GM19372 (cell line): ENCODE measurements around the gene DSCAML1.

Source experiments
- ATAC-seq: cut with Tn5 transposase; IDR thresholded peaks from one replicate; pipeline ENCODE4 v1.9.1; 2021; ENCODE audit warnings: mild to moderate bottlenecking, low read depth, moderate library complexity; ENCODE audit not compliant: unreplicated experiment

Gene DSCAML1

DNA sequence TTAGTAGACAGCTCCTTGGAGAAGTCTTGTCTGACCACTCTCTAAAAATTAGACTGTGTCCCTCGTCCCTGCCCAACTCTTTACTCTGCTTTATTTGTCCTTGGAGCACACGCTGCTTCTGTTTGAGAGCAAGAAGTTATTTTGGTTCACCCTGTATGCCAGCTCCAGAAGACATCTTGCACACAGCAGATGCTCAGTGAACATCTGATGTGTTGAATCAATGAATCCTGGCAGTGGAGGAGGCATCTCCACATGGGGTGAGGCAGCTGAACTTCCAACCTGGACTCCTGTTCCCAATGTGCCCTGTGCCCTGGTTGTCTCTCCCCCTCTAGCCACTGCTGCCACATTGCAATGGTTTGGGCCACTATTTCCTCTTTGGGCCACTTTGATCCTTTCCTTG, 255.8 kb downstream of the DSCAML1 start:
- no peak for ATAC-seq

DNA sequence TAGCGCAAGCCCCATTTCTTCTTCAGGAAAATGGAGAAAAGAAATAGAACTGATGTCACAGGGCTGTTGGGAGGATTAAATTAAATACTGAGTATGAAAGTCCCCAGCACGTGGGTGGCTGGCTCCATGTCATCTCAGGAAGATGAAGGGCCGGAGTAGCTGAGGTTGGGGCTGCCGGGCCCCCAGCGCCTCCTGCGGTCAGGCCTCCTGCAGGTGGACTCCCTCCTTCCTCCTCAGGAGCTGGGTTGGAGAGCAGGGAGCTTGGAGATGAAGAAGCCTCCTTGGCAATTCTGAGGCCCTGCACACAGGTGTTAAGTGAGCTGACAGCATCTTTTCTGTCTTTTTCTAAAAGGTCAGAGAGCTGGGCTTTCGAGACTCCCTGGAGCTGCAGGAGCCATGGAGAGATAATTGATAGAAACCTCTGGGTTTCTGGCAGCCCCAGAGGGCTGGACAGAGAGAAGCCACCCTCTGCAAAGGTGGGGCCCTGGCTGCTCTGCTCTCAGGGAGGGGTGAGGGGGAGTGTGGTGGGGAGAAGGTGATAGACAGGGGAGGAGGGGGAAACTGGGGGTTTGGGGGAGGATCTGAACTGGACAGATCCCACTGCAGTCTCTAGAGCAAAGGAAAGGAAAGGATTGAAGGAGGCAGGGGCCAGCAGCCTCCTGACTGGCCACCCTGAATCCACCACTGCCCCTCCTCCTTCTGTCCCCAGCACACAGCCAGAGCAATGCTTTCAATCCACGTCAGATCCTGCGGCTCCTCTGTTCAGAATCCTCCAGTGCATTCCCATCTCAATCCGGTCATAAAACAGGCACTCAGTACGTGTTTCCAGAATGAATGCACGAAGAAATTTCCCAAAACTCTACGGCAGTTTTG, 258.5 kb downstream of the DSCAML1 start:
- no peak for ATAC-seq

DNA sequence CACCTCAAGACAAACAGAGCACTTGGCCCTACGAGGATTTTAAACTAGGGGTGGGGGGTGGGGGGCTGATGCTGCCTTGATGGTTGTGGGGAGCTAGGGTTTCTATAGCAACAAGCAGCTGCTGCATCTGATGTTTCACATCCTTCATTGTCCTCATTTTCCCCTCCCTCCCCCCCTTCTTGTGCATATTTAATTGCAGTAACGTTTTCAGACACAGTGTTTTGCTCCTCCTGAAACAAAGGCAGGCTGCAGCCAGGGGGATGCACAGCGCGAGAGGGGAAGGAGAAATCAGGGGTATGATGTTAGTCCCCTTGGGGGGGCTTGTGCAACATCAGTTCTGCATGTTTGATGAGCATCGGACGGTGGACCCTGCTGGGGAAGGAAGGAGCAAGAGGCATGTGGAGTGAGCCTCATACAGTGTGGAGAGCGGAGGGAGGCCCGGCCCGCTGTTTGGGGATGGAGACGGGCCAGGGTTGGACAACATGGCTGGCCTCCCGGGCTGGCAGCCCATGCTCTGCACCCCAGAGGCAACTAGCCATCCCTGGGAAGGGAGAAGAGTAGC, 261.1 kb downstream of the DSCAML1 start:
- ATAC-seq: no peak

DNA sequence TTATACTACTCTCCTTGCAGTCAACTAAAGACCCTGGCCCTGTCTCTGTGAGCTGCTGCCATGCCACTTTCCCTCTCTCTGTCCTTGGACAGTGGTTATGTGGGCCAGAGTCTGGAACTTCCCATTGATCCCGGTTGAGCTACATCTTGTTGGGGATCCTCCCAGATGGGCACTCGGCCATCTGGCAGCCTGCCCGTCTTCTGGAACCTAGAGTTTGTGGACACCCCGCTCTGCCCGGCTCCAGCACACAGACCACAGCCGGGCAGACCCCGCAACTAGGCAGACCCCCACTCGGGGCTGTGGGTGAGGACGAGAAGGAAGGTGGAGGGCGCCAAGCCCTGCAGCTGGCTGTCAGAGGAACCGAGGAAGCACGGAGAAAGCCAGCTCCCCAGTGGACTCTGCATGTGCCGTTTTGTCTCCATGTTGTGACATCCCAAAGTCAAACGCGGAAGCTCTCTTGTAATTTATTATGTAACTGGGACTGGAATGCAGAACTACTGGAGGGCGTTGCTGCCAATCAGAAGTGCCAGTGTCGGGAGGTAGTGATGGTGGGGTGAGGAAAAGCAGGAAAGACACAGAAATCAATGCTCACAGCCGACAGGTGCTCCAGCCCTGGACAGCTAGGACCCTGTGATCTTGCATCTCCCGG, 261.7 kb downstream of the DSCAML1 start:
- no peak for ATAC-seq

DNA sequence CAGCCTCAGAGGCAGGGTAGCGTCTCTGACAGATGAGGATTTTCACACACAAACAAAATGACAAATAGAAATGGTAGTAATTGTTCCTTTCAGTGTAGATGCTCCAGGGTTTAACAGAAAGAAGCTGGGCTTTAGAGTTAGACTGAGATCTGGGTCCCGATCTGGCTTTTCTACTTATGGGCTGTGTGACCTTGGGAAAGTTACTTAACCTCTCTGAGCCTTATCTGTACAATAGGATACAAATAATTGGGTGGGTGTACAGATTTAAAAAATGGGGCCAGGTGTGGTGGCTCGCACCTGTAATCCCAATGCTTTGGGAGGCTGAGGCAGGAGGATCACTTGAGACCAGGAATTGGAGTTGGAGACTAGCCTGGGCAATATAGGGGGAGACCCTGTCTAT, 264.4 kb downstream of the DSCAML1 start:
- ATAC-seq: no peak

DNA sequence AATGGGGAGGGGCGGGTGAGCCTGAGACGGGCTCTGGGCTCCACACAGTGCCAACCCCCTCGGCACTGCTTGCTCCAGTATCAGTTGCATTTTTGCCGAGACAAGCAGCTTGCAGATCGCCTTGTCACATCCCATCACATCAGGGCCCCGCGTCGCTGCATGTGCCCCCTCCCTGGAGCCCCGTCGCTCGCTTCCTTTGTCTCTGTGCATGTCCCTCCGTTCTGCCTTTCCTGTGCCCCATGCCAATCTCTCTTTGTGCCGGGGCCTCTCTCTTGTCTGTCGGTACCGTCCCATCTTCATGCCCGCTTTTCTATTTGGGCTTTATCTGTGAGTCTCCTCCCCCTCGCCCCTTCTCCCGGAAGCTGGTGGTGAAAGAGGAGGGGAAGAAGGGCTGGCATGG, 267.2 kb downstream of the DSCAML1 start:
- ATAC-seq: no peak

DNA sequence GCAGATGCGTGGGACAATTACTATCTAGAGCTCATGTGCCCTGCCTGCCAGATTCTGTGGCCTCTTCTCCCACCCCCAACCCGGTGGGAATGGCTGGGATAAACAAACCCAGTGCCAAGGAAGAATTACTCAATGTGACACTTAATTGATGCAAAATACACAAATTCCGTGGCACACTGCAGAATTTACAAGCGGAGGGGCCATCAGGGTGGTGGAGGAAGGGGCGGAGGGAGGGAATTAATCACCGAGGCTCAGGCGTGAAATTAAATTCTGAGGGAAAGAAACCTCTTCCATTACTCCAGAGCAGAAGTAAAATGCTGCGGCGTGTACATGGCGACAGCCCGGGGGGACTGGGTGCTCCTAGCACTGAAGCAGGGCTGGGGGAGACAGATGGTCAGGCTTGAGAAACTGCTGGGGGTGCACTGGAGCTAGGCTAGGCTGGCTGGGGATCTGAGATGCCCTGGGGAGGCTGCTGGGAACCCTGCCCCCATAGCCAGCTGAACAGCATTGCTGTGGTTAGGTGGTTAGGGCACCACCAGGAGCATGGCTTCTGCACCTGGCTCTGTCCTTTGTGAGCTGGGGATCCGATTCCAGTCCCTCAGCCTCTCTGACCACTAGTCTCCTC, 268.8 kb downstream of the DSCAML1 start:
- no peak for ATAC-seq

DNA sequence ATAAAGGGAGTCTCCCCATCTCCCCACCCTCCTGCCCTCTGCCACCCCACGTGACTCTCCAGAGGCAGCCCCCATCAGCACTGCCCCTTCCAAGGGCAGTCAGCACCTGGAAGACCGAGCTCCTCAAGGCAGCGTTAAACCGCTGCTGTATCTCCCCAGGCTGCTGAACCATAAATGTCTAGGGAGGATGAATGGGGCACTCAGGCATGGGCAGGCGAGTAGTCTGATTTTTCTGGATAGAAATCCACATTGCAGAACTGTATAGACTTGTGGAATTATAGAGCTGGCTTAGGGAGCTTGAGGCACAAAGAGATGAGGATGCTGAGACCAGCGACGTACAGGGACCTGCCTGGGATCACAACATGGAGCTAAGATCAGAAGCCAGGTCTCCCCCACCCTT, 269.7 kb downstream of the DSCAML1 start:
- ATAC-seq: no peak

DNA sequence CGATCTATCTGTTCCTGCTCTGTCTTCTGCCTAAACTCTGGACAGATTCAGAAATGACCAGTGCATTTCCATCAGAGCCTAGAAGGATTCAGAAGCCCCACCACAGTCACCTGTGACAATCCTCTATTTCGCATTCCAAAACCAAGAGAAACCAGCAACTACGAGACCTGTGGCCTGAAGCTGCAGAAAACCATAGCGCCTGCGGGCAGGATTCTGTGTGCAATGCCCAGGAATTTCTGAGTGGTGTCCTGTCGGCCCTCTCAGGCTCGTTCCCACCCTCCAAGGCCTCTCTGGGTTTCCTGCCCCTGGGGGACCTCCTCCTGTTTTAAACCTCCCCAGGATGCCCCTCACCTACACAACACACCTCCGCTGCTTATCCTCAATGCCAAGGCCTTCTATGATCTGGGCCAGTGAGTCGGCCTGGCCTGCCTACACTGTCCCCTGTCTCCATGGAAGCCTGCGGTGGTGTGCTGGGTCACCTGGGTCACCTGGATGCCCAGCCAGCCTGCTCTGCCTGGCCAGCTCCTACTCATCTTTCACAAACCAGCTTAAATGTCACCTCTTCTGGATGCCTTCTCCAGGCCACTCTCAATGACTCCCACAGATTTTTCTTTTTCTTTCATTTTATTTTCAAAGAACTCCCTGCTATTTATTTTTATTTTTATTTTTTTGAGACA, 271.0 kb downstream of the DSCAML1 start:
- ATAC-seq: no peak

DNA sequence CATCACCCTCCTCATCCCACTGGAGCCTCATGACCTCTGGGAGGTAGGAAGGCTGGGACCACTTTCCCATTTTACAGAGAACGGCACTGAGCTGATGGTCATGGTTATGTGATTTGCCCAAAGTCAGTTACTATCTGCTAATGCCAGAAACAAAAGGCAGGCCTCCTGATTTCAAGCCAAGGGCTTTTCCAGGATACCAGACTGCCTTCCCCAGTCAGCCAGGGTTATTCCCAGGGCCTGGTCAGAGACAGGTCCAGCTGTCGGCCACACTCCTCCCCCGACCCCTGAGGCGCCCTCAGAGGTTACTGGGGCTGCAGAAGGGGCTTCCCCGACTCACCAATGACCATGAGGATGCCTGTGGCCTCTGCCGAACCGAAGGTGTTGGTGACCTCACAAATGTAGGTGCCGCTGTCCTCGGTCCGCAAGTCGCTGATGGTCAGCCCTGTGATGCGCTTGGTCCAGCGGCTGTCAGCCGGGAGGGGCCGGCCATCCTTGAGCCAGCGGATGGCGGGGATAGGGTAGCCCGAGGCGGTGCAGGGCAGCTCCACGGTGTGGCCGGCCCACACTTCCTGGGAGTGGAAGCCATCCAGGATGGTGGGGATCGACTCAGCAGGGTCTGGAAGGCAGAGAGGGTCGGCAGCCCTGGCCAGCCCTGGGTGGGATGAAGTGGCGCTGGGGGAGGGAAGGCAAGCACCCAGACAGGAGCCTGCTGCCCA, 272.4 kb downstream of the DSCAML1 start:
- ATAC-seq: no peak

DNA sequence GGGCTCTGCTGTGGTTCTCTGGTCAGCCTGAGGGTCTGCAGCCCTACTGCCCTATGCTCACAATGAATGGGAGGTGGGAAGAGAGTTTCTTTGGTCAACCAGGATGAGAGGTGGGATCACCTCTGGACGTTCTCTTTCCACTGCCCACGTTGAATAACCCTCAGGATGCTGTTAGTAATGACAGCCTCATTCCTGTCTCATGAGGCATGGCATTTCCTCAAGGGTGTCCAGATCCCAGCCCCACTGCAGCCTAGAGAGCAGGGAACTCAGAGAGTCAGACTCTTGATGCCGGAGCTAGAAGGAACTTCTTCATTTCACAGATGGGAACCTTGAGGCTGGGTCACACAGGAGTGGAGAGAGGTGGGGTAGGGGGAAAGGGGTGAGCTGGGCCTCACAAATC, 273.3 kb downstream of the DSCAML1 start:
- no peak for ATAC-seq

DNA sequence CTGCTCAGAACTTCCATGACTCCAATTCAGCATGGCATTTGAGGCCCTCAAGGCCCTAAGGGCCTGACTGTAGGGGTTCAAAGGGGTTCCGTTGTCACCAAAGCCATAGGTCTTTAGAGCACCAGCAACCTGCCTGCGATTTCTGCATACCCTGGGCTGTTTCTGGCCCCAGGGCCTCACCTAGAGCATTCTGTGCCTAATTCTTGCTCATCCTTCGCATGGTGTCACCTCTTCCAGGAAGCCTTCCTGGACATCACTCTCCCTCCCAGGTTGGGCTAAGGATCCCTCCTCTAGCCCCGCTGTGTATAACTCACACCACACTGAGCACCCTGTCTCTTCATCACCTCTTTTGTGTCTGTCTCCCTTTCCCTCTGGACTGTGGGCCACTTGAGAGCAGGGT, 275.0 kb downstream of the DSCAML1 start:
- no peak for ATAC-seq

DNA sequence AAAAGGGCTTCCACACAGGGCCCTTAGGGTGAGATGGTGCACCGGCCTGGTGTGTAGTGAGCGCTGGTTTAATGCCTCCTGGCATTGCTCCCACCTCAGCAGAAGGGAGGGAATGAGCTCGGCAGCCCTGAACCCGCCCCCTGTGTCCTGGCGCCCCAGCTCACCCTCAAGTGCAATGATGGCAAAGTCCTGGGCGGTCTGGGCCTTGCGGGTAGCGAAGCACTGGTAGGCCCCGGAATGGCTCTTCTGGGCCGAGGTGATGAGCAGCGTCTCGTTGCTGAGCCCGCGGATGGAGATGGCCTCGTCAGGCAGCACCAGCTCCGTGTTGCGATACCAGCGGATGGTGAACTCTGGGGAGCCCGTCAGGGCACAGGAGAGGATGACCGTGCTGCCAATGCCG, 276.1 kb downstream of the DSCAML1 start:
- no peak for ATAC-seq

DNA sequence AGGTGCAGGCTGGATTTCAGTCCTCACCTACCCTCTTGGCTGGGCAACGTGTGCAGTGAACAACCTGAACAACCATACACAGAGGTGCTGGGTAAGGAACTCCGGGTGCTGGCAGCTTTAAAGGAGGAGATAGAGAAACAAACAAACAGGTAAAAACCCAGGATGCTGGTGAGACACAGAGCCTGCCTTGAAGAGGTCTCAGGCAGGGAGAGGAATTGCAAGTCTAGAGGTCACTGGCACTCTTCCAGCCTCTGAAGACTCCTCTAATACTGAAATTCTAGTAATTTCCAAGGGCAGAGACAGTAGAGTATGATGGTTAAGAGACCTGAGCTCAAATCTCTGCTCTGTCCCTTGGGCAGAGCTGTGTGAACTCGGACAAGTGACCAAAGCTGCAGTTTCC, 276.8 kb downstream of the DSCAML1 start:
- no peak for ATAC-seq

DNA sequence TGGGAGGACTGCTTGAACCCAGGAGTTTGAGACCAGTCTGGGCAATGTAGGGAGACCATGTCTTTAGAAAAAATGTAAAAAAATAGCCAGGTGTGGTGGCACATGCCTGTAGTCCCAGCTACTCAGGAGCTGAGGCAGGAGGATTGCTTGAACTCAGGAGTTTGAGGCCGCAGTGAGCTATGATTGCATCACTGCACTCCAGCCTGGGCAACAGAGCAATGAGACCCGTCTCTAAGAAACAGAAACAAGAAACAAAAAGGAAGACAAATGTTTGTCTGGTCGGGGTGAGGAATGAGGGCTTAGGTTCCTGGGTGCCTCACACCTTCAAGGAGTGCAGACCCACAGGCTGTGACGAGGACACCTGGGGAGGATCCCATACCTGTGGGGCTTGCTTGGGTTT, 277.4 kb downstream of the DSCAML1 start:
- no peak for ATAC-seq

DNA sequence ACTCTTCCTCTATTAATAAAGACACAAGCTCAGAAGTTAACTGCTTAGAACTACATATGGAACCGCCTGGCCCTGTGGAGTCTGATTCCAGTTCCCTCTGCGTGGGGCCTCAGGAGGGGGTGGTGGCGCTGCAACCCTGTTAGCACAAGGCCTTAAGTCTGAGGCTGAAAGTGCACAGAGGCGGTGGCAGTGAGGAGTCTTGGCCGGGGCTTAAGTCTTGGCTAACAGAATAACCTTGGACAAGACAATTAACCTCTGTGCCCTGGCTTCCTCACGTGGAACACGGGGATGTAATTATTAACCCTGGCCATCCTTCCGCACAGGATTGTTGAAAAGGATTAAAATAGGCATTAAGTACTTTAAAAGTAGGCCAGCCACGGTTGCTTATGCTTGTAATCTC, 277.8 kb downstream of the DSCAML1 start:
- no peak for ATAC-seq

DNA sequence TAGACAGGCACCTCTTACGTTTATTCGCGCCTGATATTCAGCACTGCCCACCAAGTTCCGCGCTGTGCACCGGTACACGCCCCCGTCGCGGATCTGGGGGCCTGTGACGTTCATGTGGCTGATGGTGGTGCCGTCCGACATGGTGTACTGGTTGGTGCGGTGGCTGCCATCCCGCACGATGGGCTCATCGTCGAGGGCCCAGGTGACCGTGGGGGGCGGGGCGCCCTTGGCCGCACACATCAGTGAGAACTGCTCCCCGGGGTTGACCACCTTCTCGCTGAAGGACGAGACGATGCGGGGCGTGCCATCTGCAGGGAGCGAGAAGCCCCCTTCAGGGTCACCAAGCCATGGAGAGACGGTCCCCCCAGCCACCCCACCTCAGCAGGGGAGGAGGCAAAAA, 278.6 kb downstream of the DSCAML1 start:
- ATAC-seq: no peak

DNA sequence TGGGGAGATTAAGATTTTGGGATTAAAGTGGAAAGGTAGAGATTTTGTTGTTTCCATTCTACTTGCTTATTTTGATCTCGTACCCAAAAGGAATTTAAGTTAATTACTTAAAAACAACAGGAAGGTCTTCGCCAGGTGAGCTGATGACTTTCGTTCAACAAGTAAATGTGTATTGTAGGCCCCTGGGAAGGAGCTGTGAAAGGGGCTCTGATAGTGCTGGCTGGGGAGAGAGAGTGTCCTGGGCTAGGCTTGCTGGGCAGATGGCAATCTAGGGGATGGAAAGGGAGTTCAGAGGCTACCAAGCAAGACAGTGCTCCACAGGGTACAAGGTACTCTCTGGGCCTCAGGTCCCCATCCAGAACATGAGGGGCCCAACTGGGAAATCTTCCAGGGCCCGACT, 279.9 kb downstream of the DSCAML1 start:
- no peak for ATAC-seq

DNA sequence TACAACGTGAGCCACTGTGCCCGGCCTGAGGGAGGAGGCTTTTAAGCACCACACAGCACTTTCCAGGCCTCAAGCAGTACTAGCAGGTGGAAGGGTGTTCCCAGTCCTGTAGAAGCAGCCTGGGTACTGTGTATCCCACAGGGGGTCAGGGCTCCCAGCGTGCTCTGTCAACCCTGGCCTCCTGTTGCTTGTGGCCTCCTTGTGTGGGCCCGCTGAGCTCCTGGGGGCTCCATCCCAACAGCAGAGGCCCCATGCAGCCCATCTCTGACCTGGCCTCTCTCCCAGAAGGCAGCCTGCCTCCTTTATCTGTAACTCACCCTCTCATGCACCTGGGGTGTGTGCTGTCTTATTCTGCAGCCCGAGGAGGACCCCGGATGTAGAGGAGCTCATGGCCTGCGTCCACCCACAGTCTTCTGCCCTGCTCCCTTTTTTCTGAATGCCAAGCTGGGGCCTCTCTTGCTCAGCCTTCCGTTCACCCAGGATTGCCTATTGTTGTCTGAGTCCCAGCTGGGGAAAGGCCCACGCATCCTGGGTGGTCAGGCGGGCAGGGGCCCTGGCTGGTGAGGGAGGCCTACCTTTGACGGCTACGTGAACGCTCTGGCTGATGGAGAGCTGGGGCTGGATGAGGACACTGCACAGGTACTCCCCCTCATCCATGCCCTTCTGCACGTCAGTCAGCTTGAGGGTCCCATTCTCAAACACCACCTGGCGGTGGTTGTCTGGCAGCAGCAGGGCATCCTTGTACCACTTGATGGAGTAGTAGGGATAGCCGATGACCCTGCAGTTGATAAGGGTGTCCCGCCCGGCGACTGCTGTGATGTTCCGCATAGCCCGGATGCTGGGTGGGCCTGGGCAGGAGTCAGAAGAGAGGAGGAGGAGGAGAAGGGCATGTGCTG, 280.9 kb downstream of the DSCAML1 start:
- ATAC-seq: no peak
